Uterus (tissue), 4 donors: Measurements from ENCODE around the gene USP30. TPM values are rescaled to one million over a fixed set of nuclear protein-coding genes. Genes with fewer than 3 reads are reported as not detected.
A peak's percentile ranks its signal among the peaks of the same experiment; 100 is the strongest.

Source experiments
- DNase-seq, 2 donors: peaks; one replicate each; pipeline ENCODE4 v3.0.0-alpha.2; 2019 to 2020
- H3K27ac ChIP-seq, 2 donors: fragments of 200-600 bp; sonication (generic); 1 replicate in 1 of 2; 2 replicates in 1 of 2; pipeline ENCODE4 v1.5.1; 2016 to 2018
- H3K27me3 ChIP-seq, 2 donors: fragments of 200-600 bp; sonication (generic); one replicate each; pipeline ENCODE4 v1.5.1; 2018 to 2019; ENCODE audit warnings: control low read depth in 1 of 2
- H3K36me3 ChIP-seq, 2 donors: fragments of 200-600 bp; sonication (generic); one replicate each; pipeline ENCODE4 v1.5.1; 2019; ENCODE audit warnings: control low read depth in 1 of 2
- H3K4me1 ChIP-seq, 2 donors: fragments of 200-600 bp; sonication (generic); one replicate each; pipeline ENCODE4 v1.5.1; 2018 to 2019; ENCODE audit warnings: control low read depth in 1 of 2
- H3K4me3 ChIP-seq, 2 donors: fragments of 200-600 bp; sonication (generic); 1 replicate in 1 of 2; 2 replicates in 1 of 2; pipeline ENCODE4 v1.5.1; 2018 to 2019; ENCODE audit warnings: mild to moderate bottlenecking in 1 of 2
- H3K9me3 ChIP-seq, 2 donors: fragments of 200-600 bp; sonication (generic); one replicate each; pipeline ENCODE4 v1.5.1; 2019; ENCODE audit warnings: control low read depth in 1 of 2
- CTCF ChIP-seq, 4 experiments: fragments of 200-600 bp in 2 of 4; fragments of 450-650 bp in 2 of 4; sonication (generic) in 2 of 4; IDR thresholded peaks; one replicate each; pipeline ENCODE4 v1.5.1; 2016 to 2019; ENCODE audit warnings: antibody characterized with exemption in 4 of 4, mild to moderate bottlenecking in 2 of 4, moderate library complexity in 1 of 4
- POLR2A ChIP-seq, 2 donors: fragments of 450-650 bp; IDR thresholded peaks; one replicate each; pipeline ENCODE4 v1.6.1; 2016; ENCODE audit warnings: antibody characterized with exemption in 2 of 2, mild to moderate bottlenecking in 1 of 2, moderate library complexity in 1 of 2
- intact Hi-C: fragments of 100-400 bp; cut with DNase I; formaldehyde crosslinking; loops from one replicate; pipeline ENCODE4 v1.15.1; 2023; ENCODE audit warnings: low total_unique reads
- total RNA-seq, 4 donors: library from RNA; depleted of rRNA in 3 of 4; stranded (reverse); fragments of >200 nt in 3 of 4; gene quantifications; one replicate each; pipeline versions ENCODE4 v1.1.0 to v1.2.4, GENCODE V29; 2014 to 2023
- donor health status: DM: yes; HTN: yes; CAD: no.

The USP30 gene
- total RNA-seq, 4 donors from 2014 or later = 4.1 to 20.2 (median 14.9) TPM

DNA sequence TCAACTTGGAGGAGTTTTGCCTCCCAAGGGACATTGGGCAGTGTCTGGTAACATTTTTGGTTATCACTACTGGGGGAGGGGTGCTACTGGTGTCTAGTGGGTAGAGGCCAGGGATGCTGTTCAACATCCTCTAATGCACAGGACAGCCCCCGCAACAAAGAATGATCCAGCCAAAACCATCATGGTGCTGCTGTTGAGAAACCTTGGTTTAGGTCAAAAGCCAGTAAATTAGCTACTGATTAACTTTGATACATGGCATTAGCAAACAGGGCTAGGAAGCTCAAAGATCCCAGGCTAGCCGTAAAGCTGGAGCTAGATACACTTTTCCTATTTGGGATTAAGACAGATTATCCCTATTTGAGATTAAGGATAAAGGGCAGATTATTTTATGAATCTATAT, 32.0 kb downstream of the USP30 start:
- TF ChIP-seq CTCF (IDR thresholded peaks at IDR 0.05) = no peak
- no peak for TF ChIP-seq POLR2A (IDR thresholded peaks at IDR 0.05)
- intact Hi-C loops = no loop called here
- Histone ChIP-seq H3K27me3 (no peaks in the 10 kb centered on the region), H3K4me1 (no peaks in the 10 kb centered on the region), H3K9me3 (no peaks in the 10 kb centered on the region), H3K4me3 (no peak overlapping the region), H3K36me3 (no peaks in the 10 kb centered on the region), H3K27ac (no peak overlapping the region)
- DNase-seq = no peak

- TF ChIP-seq POLR2A (IDR thresholded peaks at IDR 0.05) (no peak), CTCF (IDR thresholded peaks at IDR 0.05) (no peak)
- no peak for DNase-seq
- H3K27ac ChIP-seq = no peak overlapping the region
- H3K9me3 ChIP-seq = no peaks in the 10 kb centered on the region
- intact Hi-C loops = no loop called here
- H3K4me3 ChIP-seq = no peak overlapping the region
- no peaks in the 10 kb centered on the region for H3K27me3 ChIP-seq
- no peaks in the 10 kb centered on the region for H3K4me1 ChIP-seq
- H3K36me3 ChIP-seq = no peaks in the 10 kb centered on the region
Observed at GRCh38 chr12:109085590-109085989, 33.2 kb downstream of the USP30 start.

DNA sequence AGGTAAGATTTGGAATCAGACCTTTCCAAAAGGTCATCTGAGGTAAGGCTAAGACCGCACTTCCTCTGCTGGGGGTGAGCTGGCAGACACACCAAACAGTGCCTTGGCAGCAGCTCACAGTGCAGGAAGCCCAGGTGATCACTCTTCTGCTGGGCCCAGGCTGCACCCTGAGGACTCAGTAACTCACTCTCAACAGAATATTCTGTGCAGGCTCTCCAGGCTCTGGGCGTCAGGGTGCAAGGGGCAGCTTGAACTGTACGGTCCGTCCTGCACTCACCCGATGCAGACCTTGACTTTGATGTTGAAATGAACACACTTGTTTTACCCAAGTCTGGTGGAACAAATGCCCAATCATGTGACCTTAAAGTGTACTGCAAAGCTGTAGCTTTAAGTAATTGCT, 34.9 kb downstream of the USP30 start:
- Histone ChIP-seq H3K27me3 (no peaks in the 10 kb centered on the region), H3K27ac (no peak overlapping the region), H3K9me3 (no peaks in the 10 kb centered on the region), H3K4me1 (peaks cover 2 to 9% of the 10 kb centered on the region in 2 donors), H3K4me3 (no peak overlapping the region), H3K36me3 (no peaks in the 10 kb centered on the region)
- no peak for DNase-seq
- no peak for TF ChIP-seq CTCF (IDR thresholded peaks at IDR 0.05)
- no peak for TF ChIP-seq POLR2A (IDR thresholded peaks at IDR 0.05)
- intact Hi-C loops = no loop called here

DNA sequence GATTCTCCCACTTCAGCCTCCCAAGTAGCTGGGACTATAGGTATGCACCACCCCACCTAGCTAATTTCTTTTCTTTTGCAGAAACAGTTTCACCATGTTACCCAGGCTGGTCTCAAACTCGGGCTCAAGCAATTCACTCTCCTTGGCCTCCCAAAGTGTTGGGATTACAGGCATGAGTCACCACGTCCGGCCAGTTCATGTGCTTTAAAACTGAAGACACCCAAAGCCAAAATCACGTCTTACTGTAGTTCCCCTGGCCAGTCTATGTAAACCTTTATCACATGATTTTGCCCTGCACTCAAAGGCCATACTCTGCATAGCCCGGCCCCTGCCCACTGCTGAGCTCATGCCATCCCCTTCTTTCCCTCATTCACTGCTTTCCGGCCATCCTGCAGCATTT, 36.4 kb downstream of the USP30 start:
- H3K27me3 ChIP-seq = no peaks in the 10 kb centered on the region
- no peak for DNase-seq
- no peaks in the 10 kb centered on the region for H3K36me3 ChIP-seq
- TF ChIP-seq CTCF (IDR thresholded peaks at IDR 0.05) = no peak
- no peak for TF ChIP-seq POLR2A (IDR thresholded peaks at IDR 0.05)
- H3K4me1 ChIP-seq = peaks cover 6 to 10% of the 10 kb centered on the region in 2 donors
- no peak overlapping the region for H3K4me3 ChIP-seq
- no peak overlapping the region for H3K27ac ChIP-seq
- no peaks in the 10 kb centered on the region for H3K9me3 ChIP-seq
- intact Hi-C loops = no loop called here

- Histone ChIP-seq H3K4me3 (no peak overlapping the region), H3K4me1 (peaks cover 6 to 10% of the 10 kb centered on the region in 2 donors), H3K27me3 (no peaks in the 10 kb centered on the region), H3K27ac (no peak overlapping the region), H3K36me3 (no peaks in the 10 kb centered on the region), H3K9me3 (no peaks in the 10 kb centered on the region)
- no peak for TF ChIP-seq POLR2A (IDR thresholded peaks at IDR 0.05)
- DNase-seq = no peak
- intact Hi-C loops = loop anchor here (10.0 kb wide), 1 partner anchor 525 kb away; the partner anchor contains the start of genes ISCU and SART3
Observed at GRCh38 chr12:109089683-109090082, 37.3 kb downstream of the USP30 start.

- no peaks in the 10 kb centered on the region for H3K9me3 ChIP-seq
- TF ChIP-seq POLR2A (IDR thresholded peaks at IDR 0.05) (no peak), CTCF (IDR thresholded peaks at IDR 0.05) (no peak)
- no peak for DNase-seq
- H3K27me3 ChIP-seq = no peaks in the 10 kb centered on the region
- no peaks in the 10 kb centered on the region for H3K36me3 ChIP-seq
- peak overlapping the region; percentile 49 to 50 for H3K4me3 ChIP-seq
- intact Hi-C loops = loop anchor here (10.0 kb wide), 1 partner anchor 528 kb away; the partner anchor contains the start of genes ISCU and SART3
- H3K4me1 ChIP-seq = peaks cover 9 to 15% of the 10 kb centered on the region in 2 donors
- H3K27ac ChIP-seq = peak overlapping the region; percentile 62 to 78
Observed at GRCh38 chr12:109092497-109093021, 40.2 kb downstream of the USP30 start.
